HG03135 (cell line): ENCODE measurements around the gene NUDT8.
A peak's percentile ranks its signal among the peaks of the same experiment; 100 is the strongest.
"Not testable (repeated sequence)": the region's sequence is repeated elsewhere in the genome, so short reads cannot be mapped to it uniquely, and the experiment has no call there.

Experiments
- ATAC-seq: cut with Tn5 transposase; IDR thresholded peaks from one replicate; pipeline ENCODE4 v1.9.1; 2021; ENCODE audit warnings: mild to moderate bottlenecking, moderate library complexity; ENCODE audit not compliant: unreplicated experiment

NUDT8 gene

GRCh38 chr11:67613960-67614715, 15.6 kb downstream of the NUDT8 start:
- peak; percentile 65 for ATAC-seq

- ATAC-seq = no peak
Observed at GRCh38 chr11:67613313-67613959, 16.3 kb downstream of the NUDT8 start.

GRCh38 chr11:67612751-67613150, 17.0 kb downstream of the NUDT8 start:
- no peak for ATAC-seq

GRCh38 chr11:67611704-67612587, 17.8 kb downstream of the NUDT8 start:
- no peak for ATAC-seq

GRCh38 chr11:67611165-67611564, 18.6 kb downstream of the NUDT8 start:
- no peak for ATAC-seq

GRCh38 chr11:67610302-67610868, 19.4 kb downstream of the NUDT8 start:
- no peak for ATAC-seq

GRCh38 chr11:67609316-67609715, 20.4 kb downstream of the NUDT8 start:
- no peak for ATAC-seq

- no peak for ATAC-seq
Observed at GRCh38 chr11:67608486-67608885, 21.3 kb downstream of the NUDT8 start.

GRCh38 chr11:67607507-67607906, 22.2 kb downstream of the NUDT8 start:
- no peak for ATAC-seq

- ATAC-seq = peak; percentile 96
Observed at GRCh38 chr11:67606492-67607295, 23.0 kb downstream of the NUDT8 start, which contains the start of gene NDUFV1. Gene NDUFV1, plus strand, starts transcription at chr11:67606936. Its CDS starts 69 bp downstream, at chr11:67607005.

- ATAC-seq = no peak
Observed at GRCh38 chr11:67606093-67606491, 23.6 kb downstream of the NUDT8 start.

GRCh38 chr11:67605231-67606011, 24.3 kb downstream of the NUDT8 start:
- no peak for ATAC-seq

- ATAC-seq = no peak
Observed at GRCh38 chr11:67604815-67605214, 24.9 kb downstream of the NUDT8 start.

- not testable (repeated sequence) for ATAC-seq
Observed at GRCh38 chr11:67604119-67604518, 25.6 kb downstream of the NUDT8 start.

GRCh38 chr11:67601098-67601497, 28.6 kb downstream of the NUDT8 start:
- no peak for ATAC-seq

- ATAC-seq = peak; percentile 73
Observed at GRCh38 chr11:67600324-67601029, 29.3 kb downstream of the NUDT8 start.

GRCh38 chr11:67599149-67599548, 30.6 kb downstream of the NUDT8 start:
- no peak for ATAC-seq

GRCh38 chr11:67597963-67598362, 31.8 kb downstream of the NUDT8 start:
- not testable (repeated sequence) for ATAC-seq

GRCh38 chr11:67597458-67597857, 32.3 kb downstream of the NUDT8 start:
- ATAC-seq = not testable (repeated sequence)
